HepG2 (cell line): ENCODE measurements around the gene CLN6. TPM values are rescaled to one million over a fixed set of nuclear protein-coding genes. Genes with fewer than 3 reads are reported as not detected.
A peak's percentile ranks its signal among the peaks of the same experiment; 100 is the strongest.

Source experiments
- ATF1 ChIP-seq: IDR thresholded peaks from 2 replicates; pipeline ENCODE4 v1.6.1; 2016; ENCODE audit warnings: mild to moderate bottlenecking, control low read depth
- CENPBD1 ChIP-seq: sonication (generic); formaldehyde crosslinking; IDR thresholded peaks from 2 replicates; pipeline ENCODE4 v1.8.0; 2022; ENCODE audit warnings: missing genetic modification reagents, low read depth, mild to moderate bottlenecking, borderline replicate concordance
- CREB1 ChIP-seq, 2 experiments: fragments of 450-650 bp in 1 of 2; IDR thresholded peaks; 2 replicates each; pipeline ENCODE4 v1.6.1; 2016 to 2017; ENCODE audit warnings: control low read depth in 1 of 2, mild to moderate bottlenecking in 1 of 2, missing compliant biosample characterization in 1 of 2, missing genetic modification characterization in 1 of 2
- CTCF ChIP-seq: sonication (generic); formaldehyde crosslinking; IDR thresholded peaks from 2 replicates; pipeline ENCODE4 v1.5.0; 2020; ENCODE audit warnings: mild to moderate bottlenecking, missing genetic modification reagents, moderate library complexity
- EEA1 ChIP-seq: sonication (generic); formaldehyde crosslinking; IDR thresholded peaks from 2 replicates; pipeline ENCODE4 v1.5.1; 2020; ENCODE audit warnings: mild to moderate bottlenecking, missing genetic modification reagents, borderline replicate concordance
- JUNB ChIP-seq: sonication (generic); formaldehyde crosslinking; IDR thresholded peaks from 2 replicates; pipeline ENCODE4 v1.8.0; 2022; ENCODE audit warnings: missing genetic modification reagents, mild to moderate bottlenecking, borderline replicate concordance
- KLF15 ChIP-seq: sonication (generic); formaldehyde crosslinking; IDR thresholded peaks from 2 replicates; pipeline ENCODE4 v1.8.1; 2023; ENCODE audit warnings: borderline replicate concordance, mild to moderate bottlenecking, inconsistent platforms, missing genetic modification reagents, mixed read lengths
- MAFG ChIP-seq: sonication (generic); formaldehyde crosslinking; IDR thresholded peaks from 2 replicates; pipeline ENCODE4 v1.5.1; 2020; ENCODE audit warnings: mild to moderate bottlenecking, missing genetic modification reagents
- NFAT5 ChIP-seq: sonication (generic); formaldehyde crosslinking; IDR thresholded peaks from 2 replicates; pipeline ENCODE4 v1.4.0; 2020; ENCODE audit warnings: missing genetic modification reagents
- RFXAP ChIP-seq: sonication (generic); formaldehyde crosslinking; IDR thresholded peaks from 2 replicates; pipeline ENCODE4 v1.4.0; 2020; ENCODE audit warnings: missing genetic modification reagents, borderline replicate concordance
- SNRNP70 ChIP-seq: fragments of 200-400 bp; formaldehyde crosslinking; IDR thresholded peaks from 2 replicates; pipeline ENCODE4 v1.6.1; 2017; ENCODE audit warnings: mild to moderate bottlenecking, low read depth, low read length, moderate library complexity
- TCF12 ChIP-seq, 2 experiments: fragments of 450-650 bp in 1 of 2; sonication (generic) in 1 of 2; formaldehyde crosslinking in 1 of 2; IDR thresholded peaks; 2 replicates each; pipeline versions ENCODE4 v1.6.1 to v1.8.0; 2017 to 2022; ENCODE audit warnings: antibody characterized with exemption in 1 of 2, mild to moderate bottlenecking in 1 of 2, missing genetic modification reagents in 1 of 2, moderate library complexity in 1 of 2
- ZNF234 ChIP-seq: sonication (generic); formaldehyde crosslinking; conservative IDR thresholded peaks from 2 replicates; pipeline ENCODE4 v1.5.1; 2020; ENCODE audit warnings: mild to moderate bottlenecking, missing genetic modification reagents
- ZNF235 ChIP-seq: sonication (generic); formaldehyde crosslinking; IDR thresholded peaks from 2 replicates; pipeline ENCODE4 v1.8.1; 2023; ENCODE audit warnings: mild to moderate bottlenecking, missing genetic modification reagents, borderline replicate concordance
- ZNF547 ChIP-seq: sonication (generic); formaldehyde crosslinking; IDR thresholded peaks from 2 replicates; pipeline ENCODE4 v1.5.1; 2020; ENCODE audit warnings: mild to moderate bottlenecking, missing genetic modification reagents
- ZNF598 ChIP-seq: sonication (generic); formaldehyde crosslinking; IDR thresholded peaks from 2 replicates; pipeline ENCODE4 v1.5.1; 2020; ENCODE audit warnings: mild to moderate bottlenecking, missing genetic modification reagents, borderline replicate concordance
- ZNF777 ChIP-seq: sonication (generic); formaldehyde crosslinking; IDR thresholded peaks from 2 replicates; pipeline ENCODE4 v1.4.0; 2020; ENCODE audit warnings: missing genetic modification reagents
- ZSCAN21 ChIP-seq: sonication (generic); formaldehyde crosslinking; IDR thresholded peaks from 2 replicates; pipeline ENCODE4 v1.8.0; 2022; ENCODE audit warnings: mild to moderate bottlenecking, missing genetic modification reagents, moderate library complexity, borderline replicate concordance
- polyA plus RNA-seq, 8 experiments: library from polyadenylated mRNA; depleted of rRNA in 3 of 8; stranded (reverse) in 7 of 8; unstranded in 1 of 8; fragments of >200 nt; fragmentation: Illumina TruSeq in 4 of 8; extraction: Trizol in 4 of 8; gene quantifications; 2 replicates each; pipeline versions ENCODE4 v1.2.1 to v1.2.3, GENCODE V29; 2011 to 2016; ENCODE audit warnings: low read depth in 4 of 8, missing spikeins in 1 of 8, mixed read lengths in 1 of 8; ENCODE audit not compliant: insufficient read depth in 1 of 8
- total RNA-seq, 5 experiments: library from RNA; depleted of rRNA; stranded (reverse); fragments of >200 nt; fragmentation: Illumina TruSeq; extraction: Trizol; gene quantifications; 2 replicates each; pipeline ENCODE4 v1.2.3, GENCODE V29; 2016; ENCODE audit warnings: low read depth in 1 of 5

The CLN6 gene
- total and polyA plus RNA-seq, 2 of the 13 experiments (the other 11 are each of a cell fraction or from before 2014, with no cell fraction given): 24.9 to 27.1 TPM

GRCh38 chr15:68229386-68230156 is at the start of gene CLN6 (continued):
- no peak for TF ChIP-seq SNRNP70
- 0 out of 2 replicates have a peak, but pooled peaks have one; percentile 28 for TF ChIP-seq RFXAP (CRISPR knock-in tag)
- peak; percentile 91 for TF ChIP-seq ZSCAN21
- peak; percentile 91; the same call in 1 of the 2 replicates for TF ChIP-seq KLF15 (CRISPR knock-in tag)
- TF ChIP-seq ZNF598 (CRISPR knock-in tag): no peak
- TF ChIP-seq EEA1: no peak
- no peak; the same call in 1 of the 2 replicates for TF ChIP-seq CENPBD1
- TF ChIP-seq ZNF234: 0 out of 2 replicates have a peak, but pooled peaks have one; percentile 84
- TF ChIP-seq ZNF777: peak; percentile 70
- TF ChIP-seq JUNB (CRISPR knock-in tag): no peak
- no peak for TF ChIP-seq CREB1 (IDR thresholded peaks at IDR 0.05)
- TF ChIP-seq CREB1 (CRISPR knock-in tag; IDR thresholded peaks at IDR 0.05): no peak
- no peak for TF ChIP-seq ATF1 (CRISPR knock-in tag)
- no peak; the same call in 1 of the 2 replicates for TF ChIP-seq CTCF (CRISPR knock-in tag)
- TF ChIP-seq NFAT5: peak; percentile 77
- no peak for TF ChIP-seq MAFG (CRISPR knock-in tag)
- TF ChIP-seq TCF12 (IDR thresholded peaks at IDR 0.05): no peak
- peak; percentile 41; the same call in 1 of the 2 replicates for TF ChIP-seq TCF12 (CRISPR knock-in tag; IDR thresholded peaks at IDR 0.05)
- peak; percentile 78 for TF ChIP-seq ZNF547 (CRISPR knock-in tag)
- peak; percentile 87; the same call in 1 of the 2 replicates for TF ChIP-seq ZNF235 (CRISPR knock-in tag)
